PC-3 (cell line): ENCODE results near the gene TNNI3.

Source experiments
- CTCF ChIP-seq: fragments of 300-600 bp; sonication (generic); conservative IDR thresholded peaks from 2 replicates; pipeline ENCODE4 v1.5.1; 2017; ENCODE audit warnings: antibody characterized with exemption, low read depth, mild to moderate bottlenecking, low read length
- EZH2 ChIP-seq: fragments of 300-600 bp; sonication (generic); IDR thresholded peaks from one replicate; pipeline ENCODE4 v1.6.1; 2017; ENCODE audit warnings: antibody characterized with exemption, mild to moderate bottlenecking, low read length; ENCODE audit not compliant: unreplicated experiment
- EZH2phosphoT487 ChIP-seq: fragments of 300-600 bp; sonication (generic); IDR thresholded peaks from 2 replicates; pipeline ENCODE4 v1.6.1; 2018; ENCODE audit warnings: mild to moderate bottlenecking, antibody characterized with exemption, low read length, borderline replicate concordance

- TF ChIP-seq CTCF = no peak
- no peak for TF ChIP-seq EZH2
- TF ChIP-seq EZH2phosphoT487 = no peak
Measured at GRCh38 chr19:55119053-55119452, 38.5 kb downstream of the TNNI3 start.
